ENCODE results near the gene AKR7A2. TPM values are rescaled to one million over a fixed set of nuclear protein-coding genes. Genes with fewer than 3 reads are reported as not detected.

Gene AKR7A2
- total and polyA plus RNA-seq, 8 donors: 11.7 to 33.8 (median 27.8) TPM

DNA sequence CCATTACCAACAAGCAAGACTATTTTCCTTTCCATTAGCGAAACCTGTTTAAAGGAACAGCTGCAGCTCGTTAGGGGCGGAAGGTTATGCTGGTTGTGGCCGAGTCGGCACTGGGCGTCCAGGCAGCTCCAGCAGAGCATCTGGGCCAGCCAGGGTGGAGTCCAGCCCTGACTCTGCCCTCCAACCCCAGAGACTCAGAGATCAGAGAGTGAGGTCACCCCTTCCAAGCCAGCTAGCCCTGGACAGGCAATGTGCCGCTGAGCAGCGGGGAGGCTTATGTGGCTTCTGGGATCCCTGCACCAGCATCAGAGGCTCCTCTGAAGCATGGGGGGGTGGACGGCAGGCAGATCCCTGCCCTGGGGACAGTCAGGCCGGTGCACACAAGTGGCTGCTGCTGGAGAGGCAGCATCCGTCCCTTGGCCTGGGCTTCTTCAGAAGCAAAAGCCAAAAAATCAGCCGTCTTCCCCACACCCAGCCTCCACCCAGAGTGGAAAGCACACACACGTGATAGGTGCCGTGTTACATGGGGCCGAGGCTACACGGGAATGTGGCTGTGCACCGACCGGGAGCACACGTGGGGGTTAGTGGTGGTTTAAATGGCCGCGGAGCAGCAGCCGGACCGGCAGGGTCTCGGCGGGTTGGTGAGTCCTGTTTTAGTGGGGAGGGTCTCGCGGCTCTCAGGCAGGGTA lies 30.3 kb upstream of the AKR7A2 start:
- WGBS, 2 donors: 90 to 91% methylated on average over 26 to 27 of the region's 27 CpGs
- FAIRE-seq (no peak), DNase-seq (no peak), ATAC-seq (peak in 1 of 4 donors; percentile 8)
- H3K27me3 ChIP-seq: no peaks in the 10 kb centered on the region
- H3K36me3 ChIP-seq: peaks cover 0 to 13% (median 4%) of the 10 kb centered on the region in 3 donors
- no peaks in the 10 kb centered on the region for H3K4me1 ChIP-seq
- no peak overlapping the region for H3K27ac ChIP-seq
- intact Hi-C loops (cut with DNase I): loop anchor here in 2 of 3 donors (10.0 kb wide), 1 partner anchor 313 kb away; no protein-coding TSS in a partner anchor
- H3K9me3 ChIP-seq: no peaks in the 10 kb centered on the region
- H3K4me3 ChIP-seq: no peak overlapping the region
- TF ChIP-seq, protein P1, sequence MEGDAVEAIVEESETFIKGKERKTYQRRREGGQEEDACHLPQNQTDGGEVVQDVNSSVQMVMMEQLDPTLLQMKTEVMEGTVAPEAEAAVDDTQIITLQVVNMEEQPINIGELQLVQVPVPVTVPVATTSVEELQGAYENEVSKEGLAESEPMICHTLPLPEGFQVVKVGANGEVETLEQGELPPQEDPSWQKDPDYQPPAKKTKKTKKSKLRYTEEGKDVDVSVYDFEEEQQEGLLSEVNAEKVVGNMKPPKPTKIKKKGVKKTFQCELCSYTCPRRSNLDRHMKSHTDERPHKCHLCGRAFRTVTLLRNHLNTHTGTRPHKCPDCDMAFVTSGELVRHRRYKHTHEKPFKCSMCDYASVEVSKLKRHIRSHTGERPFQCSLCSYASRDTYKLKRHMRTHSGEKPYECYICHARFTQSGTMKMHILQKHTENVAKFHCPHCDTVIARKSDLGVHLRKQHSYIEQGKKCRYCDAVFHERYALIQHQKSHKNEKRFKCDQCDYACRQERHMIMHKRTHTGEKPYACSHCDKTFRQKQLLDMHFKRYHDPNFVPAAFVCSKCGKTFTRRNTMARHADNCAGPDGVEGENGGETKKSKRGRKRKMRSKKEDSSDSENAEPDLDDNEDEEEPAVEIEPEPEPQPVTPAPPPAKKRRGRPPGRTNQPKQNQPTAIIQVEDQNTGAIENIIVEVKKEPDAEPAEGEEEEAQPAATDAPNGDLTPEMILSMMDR (IDR thresholded peaks at IDR 0.05): no peak

DNA sequence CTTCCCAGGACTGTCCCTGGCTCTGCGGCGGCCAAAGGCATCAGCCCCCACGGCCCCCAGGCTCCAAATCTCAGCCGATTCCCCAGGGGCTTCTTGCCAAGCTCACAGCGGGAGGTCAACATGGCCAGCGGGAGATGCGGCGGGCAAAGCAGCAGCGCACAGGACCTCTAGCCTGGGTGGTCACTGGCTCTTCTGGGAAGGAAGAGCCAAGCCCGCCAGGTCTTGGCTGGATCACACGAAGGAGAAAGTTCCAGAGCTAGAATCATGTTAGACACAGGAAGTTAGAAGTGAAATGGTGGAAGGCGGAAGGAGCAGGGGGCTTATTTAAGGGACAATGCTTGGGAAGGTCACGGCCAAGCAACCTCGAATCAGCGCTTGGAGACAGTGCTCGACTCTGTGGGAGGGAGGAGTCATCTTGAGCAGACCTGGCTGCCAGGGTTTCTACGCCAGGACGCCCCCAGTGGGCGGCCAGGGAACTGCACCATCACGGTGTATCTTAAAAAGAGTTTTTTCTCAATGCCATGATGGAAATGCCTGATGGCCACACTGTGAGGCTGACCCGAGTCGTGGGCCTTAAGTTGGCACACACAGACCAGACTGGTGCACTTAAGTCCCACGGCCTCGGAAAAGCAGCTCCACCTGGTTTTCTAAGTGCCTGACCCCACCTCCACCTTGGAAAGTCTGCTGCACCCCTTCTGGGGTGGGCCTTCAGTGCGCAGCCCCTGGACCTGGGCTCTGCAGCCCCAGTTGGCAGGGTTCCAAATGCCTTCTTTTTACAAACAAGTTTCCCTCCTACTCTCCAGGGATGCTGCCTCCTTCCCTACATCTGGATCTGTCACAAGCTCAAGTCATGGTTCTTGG lies 29.5 kb upstream of the AKR7A2 start:
- peak; percentile 59 to 78 (median 70) for ATAC-seq
- Histone ChIP-seq H3K4me3 (no peak overlapping the region), H3K9me3 (no peaks in the 10 kb centered on the region), H3K36me3 (peaks cover 0 to 13% (median 4%) of the 10 kb centered on the region in 3 donors), H3K27me3 (no peaks in the 10 kb centered on the region), H3K27ac (no peak overlapping the region), H3K4me1 (no peaks in the 10 kb centered on the region)
- TF ChIP-seq, protein P1 (IDR thresholded peaks at IDR 0.05): peak; percentile 69 to 87 (median 84)
- intact Hi-C loops (cut with DNase I): loop anchor here in 2 of 3 donors (10.0 kb wide), 1 partner anchor 313 kb away; no protein-coding TSS in a partner anchor
- no peak for FAIRE-seq
- DNase-seq: peak in 5 of 6 donors; percentile 47 to 90 (median 79)
- WGBS, 2 donors: 62 to 66% methylated on average over 25 of the region's 25 CpGs

DNA sequence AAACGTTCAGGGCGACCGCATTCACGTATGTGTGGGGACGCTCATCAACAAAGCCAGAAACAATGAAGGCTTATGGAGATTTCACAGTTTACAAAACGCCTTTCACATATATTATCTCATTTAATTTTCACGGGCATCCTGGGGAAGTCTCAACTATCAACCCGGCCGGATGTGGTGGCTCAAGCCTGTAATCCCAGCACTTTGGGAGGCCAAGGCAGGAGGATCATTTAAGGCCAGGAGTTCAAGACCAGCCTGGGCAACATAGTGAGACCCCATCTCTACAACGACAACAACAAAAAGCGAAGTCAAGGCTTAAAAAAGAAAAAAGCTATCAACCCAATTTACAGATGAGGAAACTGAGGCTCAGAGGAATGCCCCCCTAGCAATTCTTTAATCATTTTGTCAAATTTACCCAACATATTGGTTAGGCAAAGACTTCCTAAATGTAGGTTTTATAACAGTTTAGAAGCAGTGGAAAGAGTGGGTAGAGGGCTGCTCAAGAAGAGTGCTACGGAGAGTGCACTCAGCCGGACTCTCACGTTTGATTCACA lies 28.5 kb upstream of the AKR7A2 start:
- intact Hi-C loops (cut with DNase I): loop anchor here in 2 of 3 donors (10.0 kb wide), 1 partner anchor 314 kb away; no protein-coding TSS in a partner anchor
- Histone ChIP-seq H3K9me3 (no peaks in the 10 kb centered on the region), H3K4me3 (no peak overlapping the region), H3K36me3 (peaks cover 0 to 13% (median 4%) of the 10 kb centered on the region in 3 donors), H3K27me3 (no peaks in the 10 kb centered on the region), H3K4me1 (no peaks in the 10 kb centered on the region), H3K27ac (no peak overlapping the region)
- TF ChIP-seq, protein P1 (IDR thresholded peaks at IDR 0.05): no peak
- peak in 1 of 6 donors; percentile 2 for DNase-seq
- ATAC-seq: no peak
- 93 to 97% methylated on average over 14 of the region's 14 CpGs for WGBS, 2 donors
- no peak for FAIRE-seq

DNA sequence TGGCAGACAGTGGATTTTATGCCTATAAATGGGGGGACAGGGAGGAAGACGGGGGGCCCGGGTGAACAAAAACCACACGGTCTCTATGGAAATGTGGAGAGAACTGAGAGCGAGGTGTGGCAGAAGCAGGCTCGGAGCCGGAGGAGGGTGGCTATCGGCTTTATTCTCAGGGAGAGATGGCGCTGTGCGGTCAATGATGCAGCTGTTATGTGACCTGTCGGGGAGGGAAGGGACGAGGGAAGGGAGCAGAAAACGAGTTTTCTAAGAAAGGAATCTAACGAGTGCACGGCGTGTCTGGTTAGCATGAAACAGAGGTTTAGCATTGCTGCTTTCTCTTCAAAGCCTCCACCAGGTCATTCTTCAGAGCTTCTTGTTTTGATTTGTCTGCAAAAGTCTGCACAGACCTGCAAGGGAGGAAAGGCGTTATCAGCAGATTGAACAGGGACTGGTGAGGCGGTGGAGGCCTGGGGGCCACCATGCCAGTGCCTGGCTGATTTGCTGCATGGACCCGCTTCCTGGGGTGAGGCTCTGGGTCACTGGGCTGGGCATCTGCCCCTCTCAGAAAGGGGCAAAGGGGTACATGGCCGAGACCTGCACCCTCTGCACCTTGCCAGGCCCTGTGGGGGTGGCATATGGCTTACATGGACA lies 27.4 kb upstream of the AKR7A2 start:
- Histone ChIP-seq H3K4me3 (no peak overlapping the region), H3K36me3 (peaks cover 0 to 13% (median 4%) of the 10 kb centered on the region in 3 donors), H3K27me3 (no peaks in the 10 kb centered on the region), H3K4me1 (no peaks in the 10 kb centered on the region), H3K27ac (no peak overlapping the region), H3K9me3 (no peaks in the 10 kb centered on the region)
- ATAC-seq (no peak), DNase-seq (peak in 1 of 6 donors; percentile 9), FAIRE-seq (no peak)
- TF ChIP-seq, protein P1 (IDR thresholded peaks at IDR 0.05): no peak
- 87 to 91% methylated on average over 19 of the region's 19 CpGs for WGBS, 2 donors
- intact Hi-C loops (cut with DNase I): no loop called here

All from pancreas (tissue), 10 donors.